HG02763 (cell line): ENCODE results near the gene FAM13A.

Experiments used
- ATAC-seq: cut with Tn5 transposase; IDR thresholded peaks from one replicate; pipeline ENCODE4 v1.9.1; 2021; ENCODE audit warnings: mild to moderate bottlenecking, moderate library complexity; ENCODE audit not compliant: unreplicated experiment

Gene FAM13A

GRCh38 chr4:88693792-88694191 is 363.2 kb downstream of the FAM13A start:
- no peak for ATAC-seq

GRCh38 chr4:88690355-88690754 is 366.6 kb downstream of the FAM13A start:
- ATAC-seq: no peak

GRCh38 chr4:88681209-88681608 is 375.8 kb downstream of the FAM13A start:
- no peak for ATAC-seq
